Measurements from ENCODE around the gene KLF15. TPM values are rescaled to one million over a fixed set of nuclear protein-coding genes. Genes with fewer than 3 reads are reported as not detected.

Gene KLF15
- total and polyA plus RNA-seq, 2 of the 8 experiments (the other 6 are each of a cell fraction or from before 2014, with no cell fraction given) = 15.7 to 19.5 TPM

DNA sequence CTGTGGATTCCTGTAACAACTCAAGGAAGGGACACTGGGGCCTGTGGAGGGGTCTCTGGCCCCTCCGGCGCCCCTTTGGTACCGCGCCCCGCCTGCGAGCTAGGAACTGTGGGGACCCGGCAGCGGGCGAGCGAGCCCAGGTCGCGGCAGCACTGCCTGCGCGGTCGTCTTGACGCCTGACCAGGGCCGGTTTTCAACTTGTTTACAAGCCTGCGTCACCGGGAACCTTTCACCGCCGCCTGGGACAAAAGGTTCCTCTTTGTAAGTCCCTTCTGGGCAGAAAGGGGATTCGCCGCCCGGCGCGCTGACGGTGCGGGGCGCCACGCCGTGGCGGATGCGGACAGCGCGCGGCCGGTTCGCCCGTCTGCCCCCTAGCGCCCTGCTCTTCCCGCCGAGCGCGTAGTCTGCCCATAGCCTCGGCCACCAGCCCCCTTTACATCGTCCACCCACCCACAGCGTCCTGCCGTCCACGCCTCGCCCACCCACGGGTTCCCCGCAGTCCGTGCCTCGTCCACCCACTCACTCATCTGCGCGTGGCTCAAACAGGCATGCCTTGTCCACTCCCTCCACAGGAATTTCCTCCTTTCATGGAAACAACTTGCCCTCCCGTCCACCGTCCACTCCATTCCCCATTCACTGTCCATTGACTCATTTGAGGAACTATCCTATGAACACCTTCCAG lies 32.0 kb upstream of the KLF15 start:
- Histone ChIP-seq H4K8ac (ENCODE audit: extremely low read depth, insufficient read depth, low read length) (peak overlapping the region; percentile 88), H4K91ac (replicated peaks; ENCODE audit: insufficient read length, low read length) (peak overlapping the region; percentile 99), H3K27me3 (replicated peaks in 1 of 4; ENCODE audit: control insufficient read depth in 3 of 4, extremely low read depth in 1 of 4, insufficient read depth in 3 of 4, low read length in 3 of 4) (peaks cover 8 to 18% (median 17%) of the 10 kb centered on the region in 4 experiments), H3K9me3 (ENCODE audit: insufficient read depth in 2 of 2, low read depth in 1 of 2, low read length in 1 of 2) (no peaks in the 10 kb centered on the region), H3K36me3 (ENCODE audit: control insufficient read depth in 2 of 4, insufficient read depth in 4 of 4, low read length in 3 of 4) (no peaks in the 10 kb centered on the region), H2AFZ (ENCODE audit: low read length) (peak overlapping the region; percentile 74; the same call in 1 of the 2 replicates), H2BK120ac (replicated peaks; ENCODE audit: low read depth, low read length) (peak overlapping the region; percentile 60), H3K27ac (ENCODE audit: low read depth, low read length) (no peak overlapping the region; the same call in 1 of the 2 replicates), H2BK12ac (ENCODE audit: low read depth, low read length) (peak overlapping the region; percentile 99), H3K4me1 (replicated peaks in 1 of 4; ENCODE audit: control insufficient read depth in 3 of 4, insufficient read depth in 4 of 4, low read length in 3 of 4) (peaks cover 0 to 8% (median 3%) of the 10 kb centered on the region in 4 experiments; a peak in 4 of 7 replicates), H2BK5ac (ENCODE audit: low read depth, low read length) (peak overlapping the region; percentile 83), H3K4ac (replicated peaks; ENCODE audit: insufficient read length, low read depth, low read length) (peak overlapping the region; percentile 30), H2BK15ac (ENCODE audit: low read length) (peak overlapping the region; percentile 100), H2AK5ac (ENCODE audit: low read depth, low read length) (peak overlapping the region; percentile 82; the same call in 1 of the 2 replicates), H3K23ac (ENCODE audit: insufficient read length) (no peak overlapping the region), H3K79me2 (ENCODE audit: control insufficient read depth in 1 of 2, insufficient read depth in 2 of 2, low read length in 2 of 2) (no peaks in the 10 kb centered on the region), H3K18ac (ENCODE audit: extremely low read depth, low read length) (peak overlapping the region; percentile 96), H3K4me3 (ENCODE audit: extremely low read depth in 1 of 4, insufficient read depth in 2 of 4, low read depth in 3 of 4, low read length in 4 of 4) (peak overlapping the region in 2 of 4 experiments; percentile 7 to 53; a peak in 4 of 8 replicates), H2BK20ac (ENCODE audit: low read length) (peak overlapping the region; percentile 94; the same call in 1 of the 2 replicates), H3K56ac (replicated peaks; ENCODE audit: insufficient read length, low read depth, low read length) (no peak overlapping the region), H4K20me1 (replicated peaks in 1 of 2; ENCODE audit: control insufficient read depth in 1 of 2, insufficient read depth in 2 of 2, low read length in 2 of 2) (no peaks in the 10 kb centered on the region), H3K14ac (ENCODE audit: insufficient read length) (no peak overlapping the region), H3K79me1 (ENCODE audit: low read depth, low read length) (no peaks in the 10 kb centered on the region), H3K9ac (replicated peaks in 1 of 4; ENCODE audit: extremely low read depth in 1 of 4, low read depth in 3 of 4, low read length in 3 of 4) (no peak overlapping the region; a peak in 2 of 7 replicates), H4K5ac (ENCODE audit: insufficient read length, low read depth, low read length) (peak overlapping the region; percentile 47), H3K4me2 (ENCODE audit: insufficient read depth in 1 of 2, low read depth in 2 of 2, low read length in 2 of 2) (peak overlapping the region; percentile 3 to 70; a peak in 3 of 4 replicates), H3K23me2 (ENCODE audit: low read depth, low read length) (peaks cover 3% of the 10 kb centered on the region; the same call in 1 of the 2 replicates)
- DNase-seq (ENCODE audit: low read depth in 1 of 2, low spot score in 2 of 2) (peak; percentile 79 to 86), FAIRE-seq (no peak)
- ChIA-PET CTCF (ENCODE audit: partially characterized antibody) (interaction anchor here (0.7 to 5.2 kb wide), 23 partner anchors 9 to 262 kb away, joined by 3 to 35 read pairs (median 4); partner anchors contain the start of genes ALDH1L1 and KLF15), POLR2A (ENCODE audit: partially characterized antibody) (interaction anchor here (1.0 kb wide), 1 partner anchor 13 kb away, joined by 3 read pairs; no protein-coding TSS in a partner anchor)
- WGBS, 2 experiments (ENCODE audit: extremely low coverage in 1 of 2, insufficient coverage in 1 of 2, insufficient read length in 1 of 2, insufficient replicate concordance in 2 of 2, low coverage in 1 of 2, low lambda C conversion rate in 2 of 2, missing lambda C conversion rate in 1 of 2) = 10% methylated on average over 58 of the region's 58 CpGs; no CpG with 5 or more reads in 1 of the 2 experiments
- TF ChIP-seq MAFK (IDR thresholded peaks at IDR 0.05; ENCODE audit: low read depth, low read length) (no peak; the same call in 1 of the 2 replicates), YY1 (IDR thresholded peaks at IDR 0.05; ENCODE audit: low read depth, low read length) (peak; percentile 44; the same call in 1 of the 2 replicates), SP4 (IDR thresholded peaks at IDR 0.05; ENCODE audit: low read length) (no peak), CHD2 (IDR thresholded peaks at IDR 0.05; ENCODE audit: low read length) (no peak), SP2 (IDR thresholded peaks at IDR 0.05; ENCODE audit: low read length) (no peak), NRF1 (IDR thresholded peaks at IDR 0.05; ENCODE audit: low read depth, low read length) (no peak), SIRT6 (IDR thresholded peaks at IDR 0.05; ENCODE audit: low read length) (no peak), FOSL1 (IDR thresholded peaks at IDR 0.05; ENCODE audit: insufficient read depth, low read depth, low read length) (no peak), GABPA (IDR thresholded peaks at IDR 0.05; ENCODE audit: borderline replicate concordance, insufficient read depth, low read length) (0 out of 2 replicates have a peak, but pooled peaks have one; percentile 54), TAF7 (optimal IDR thresholded peaks at IDR 0.05; ENCODE audit: borderline replicate concordance, low read depth, low read length) (peak; percentile 78)

All from H1 (cell line).